ENCODE measurements around the gene PLEKHJ1. TPM values are rescaled to one million over a fixed set of nuclear protein-coding genes. Genes with fewer than 3 reads are reported as not detected.

PLEKHJ1 gene
- total and polyA plus RNA-seq, 2 of the 8 experiments (the other 6 are each of a cell fraction or from before 2014, with no cell fraction given) = 135 to 187 TPM

DNA sequence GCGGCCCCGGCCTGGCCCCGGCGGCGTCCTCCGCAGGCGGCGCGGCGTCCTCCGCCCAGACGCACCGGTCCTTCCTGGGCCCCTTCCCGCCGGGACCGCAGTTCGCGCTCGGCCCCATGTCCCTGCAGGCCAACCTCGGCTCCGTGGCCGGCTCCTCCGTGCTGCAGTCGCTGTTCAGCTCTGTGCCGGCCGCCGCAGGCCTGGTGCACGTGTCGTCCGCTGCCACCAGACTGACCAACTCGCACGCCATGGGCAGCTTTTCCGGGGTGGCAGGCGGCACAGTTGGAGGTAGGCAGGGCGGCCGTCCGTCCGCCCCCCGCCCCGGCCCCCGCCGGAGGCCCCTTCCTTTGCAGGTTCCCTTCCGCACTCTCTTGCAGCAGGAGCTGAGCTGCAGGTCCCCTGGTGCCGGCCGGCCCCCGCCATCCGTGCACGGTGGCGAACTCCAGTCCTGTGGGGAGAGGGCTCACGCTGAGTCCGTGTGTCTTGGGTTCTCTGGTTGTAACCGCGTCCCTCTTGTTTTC is 9.2 kb downstream of the PLEKHJ1 start (continued):
- TF ChIP-seq PHF8 (conservative IDR thresholded peaks at IDR 0.05; ENCODE audit: low read depth, low read length) = no peak
- no peak for TF ChIP-seq SUZ12 (IDR thresholded peaks at IDR 0.05; ENCODE audit: low read length)
